HepG2 (cell line): Measurements from ENCODE around the gene PPP1R27. TPM values are rescaled to one million over a fixed set of nuclear protein-coding genes. Genes with fewer than 3 reads are reported as not detected.
A peak's percentile ranks its signal among the peaks of the same experiment; 100 is the strongest.

Experiments
- AGO1 ChIP-seq: fragments of 200-400 bp; formaldehyde crosslinking; IDR thresholded peaks from 2 replicates; pipeline ENCODE4 v1.6.1; 2017; ENCODE audit warnings: mild to moderate bottlenecking, low read depth, low read length, moderate library complexity; ENCODE audit not compliant: poor library complexity, severe bottlenecking
- CREBL2 ChIP-seq: sonication (generic); formaldehyde crosslinking; IDR thresholded peaks from 2 replicates; pipeline ENCODE4 v1.8.1; 2023; ENCODE audit warnings: missing genetic modification reagents, mild to moderate bottlenecking, borderline replicate concordance
- FOXM1 ChIP-seq: sonication (generic); formaldehyde crosslinking; IDR thresholded peaks from 2 replicates; pipeline ENCODE4 v1.5.0; 2020; ENCODE audit warnings: missing genetic modification reagents
- HDAC1 ChIP-seq: sonication (generic); formaldehyde crosslinking; IDR thresholded peaks from 2 replicates; pipeline ENCODE4 v1.5.1; 2020; ENCODE audit warnings: mild to moderate bottlenecking, missing genetic modification reagents
- MAF1 ChIP-seq: sonication (generic); formaldehyde crosslinking; IDR thresholded peaks from 2 replicates; pipeline ENCODE4 v1.5.0; 2020; ENCODE audit warnings: missing genetic modification reagents, borderline replicate concordance
- MXI1 ChIP-seq: IDR thresholded peaks from 3 replicates; pipeline ENCODE4 v1.6.1; 2012; ENCODE audit warnings: low read depth, low read length, inconsistent platforms, borderline replicate concordance
- NCOA1 ChIP-seq: sonication (generic); formaldehyde crosslinking; IDR thresholded peaks from 2 replicates; pipeline ENCODE4 v1.9.0; 2021; ENCODE audit warnings: missing genetic modification reagents
- NFKBIZ ChIP-seq: IDR thresholded peaks from 2 replicates; pipeline ENCODE4 v1.6.1; 2018; ENCODE audit warnings: missing genetic modification reagents, missing compliant biosample characterization
- NR2F1 ChIP-seq, 2 experiments: fragments of 450-650 bp in 1 of 2; formaldehyde crosslinking in 1 of 2; IDR thresholded peaks; 2 replicates each; pipeline versions ENCODE4 v1.5.0 to v1.6.1; 2016 to 2020; ENCODE audit warnings: mild to moderate bottlenecking in 1 of 2, missing compliant biosample characterization in 1 of 2, missing genetic modification reagents in 1 of 2, moderate library complexity in 1 of 2
- PLSCR1 ChIP-seq: sonication (generic); formaldehyde crosslinking; IDR thresholded peaks from 2 replicates; pipeline ENCODE4 v1.5.0; 2020; ENCODE audit warnings: missing genetic modification reagents, mild to moderate bottlenecking, borderline replicate concordance
- RAD21 ChIP-seq: fragments of 450-650 bp; formaldehyde crosslinking; IDR thresholded peaks from 2 replicates; pipeline ENCODE4 v1.5.0; 2020; ENCODE audit warnings: mild to moderate bottlenecking
- RFXANK ChIP-seq: IDR thresholded peaks from 2 replicates; pipeline ENCODE4 v1.6.1; 2016
- SOX13 ChIP-seq, 3 experiments: fragments of 450-650 bp in 1 of 3; sonication (generic) in 1 of 3; formaldehyde crosslinking in 1 of 3; IDR thresholded peaks in 2 of 3; conservative IDR thresholded peaks in 1 of 3; 2 replicates each; pipeline versions ENCODE4 v1.5.0 to v1.6.1; 2016 to 2020; ENCODE audit warnings: antibody characterized with exemption in 1 of 3, mild to moderate bottlenecking in 1 of 3, missing compliant biosample characterization in 1 of 3, missing genetic modification reagents in 1 of 3, moderate library complexity in 1 of 3
- TRIM22 ChIP-seq: fragments of 450-650 bp; IDR thresholded peaks from 2 replicates; pipeline ENCODE4 v1.6.1; 2017
- ZBTB10 ChIP-seq: sonication (generic); formaldehyde crosslinking; IDR thresholded peaks from 2 replicates; pipeline ENCODE4 v1.4.0; 2020; ENCODE audit warnings: missing genetic modification reagents, borderline replicate concordance
- ZHX1 ChIP-seq: sonication (generic); formaldehyde crosslinking; IDR thresholded peaks from 2 replicates; pipeline ENCODE4 v1.8.1; 2022; ENCODE audit warnings: low read depth, mild to moderate bottlenecking, missing genetic modification reagents
- ZNF234 ChIP-seq: sonication (generic); formaldehyde crosslinking; conservative IDR thresholded peaks from 2 replicates; pipeline ENCODE4 v1.5.1; 2020; ENCODE audit warnings: mild to moderate bottlenecking, missing genetic modification reagents
- ZNF776 ChIP-seq: sonication (generic); formaldehyde crosslinking; IDR thresholded peaks from 2 replicates; pipeline ENCODE4 v1.4.0; 2020; ENCODE audit warnings: mild to moderate bottlenecking, missing genetic modification reagents
- ZNF788 ChIP-seq: sonication (generic); formaldehyde crosslinking; IDR thresholded peaks from 2 replicates; pipeline ENCODE4 v1.5.0; 2020; ENCODE audit warnings: mild to moderate bottlenecking, missing genetic modification reagents, borderline replicate concordance
- ZSCAN30 ChIP-seq: sonication (generic); formaldehyde crosslinking; IDR thresholded peaks from 2 replicates; pipeline ENCODE4 v1.5.0; 2020; ENCODE audit warnings: mild to moderate bottlenecking, missing genetic modification reagents
- polyA plus RNA-seq, 8 experiments: library from polyadenylated mRNA; depleted of rRNA in 3 of 8; stranded (reverse) in 7 of 8; unstranded in 1 of 8; fragments of >200 nt; fragmentation: Illumina TruSeq in 4 of 8; extraction: Trizol in 4 of 8; gene quantifications; 2 replicates each; pipeline versions ENCODE4 v1.2.1 to v1.2.3, GENCODE V29; 2011 to 2016; ENCODE audit warnings: low read depth in 4 of 8, missing spikeins in 1 of 8, mixed read lengths in 1 of 8; ENCODE audit not compliant: insufficient read depth in 1 of 8
- total RNA-seq, 5 experiments: library from RNA; depleted of rRNA; stranded (reverse); fragments of >200 nt; fragmentation: Illumina TruSeq; extraction: Trizol; gene quantifications; 2 replicates each; pipeline ENCODE4 v1.2.3, GENCODE V29; 2016; ENCODE audit warnings: low read depth in 1 of 5

The PPP1R27 gene
- total and polyA plus RNA-seq, 2 of the 13 experiments (the other 11 are each of a cell fraction or from before 2014, with no cell fraction given), result 0.17 to 1.00 TPM

- TF ChIP-seq ZHX1 (CRISPR knock-in tag) (0 out of 2 replicates have a peak, but pooled peaks have one; percentile 48), NCOA1 (CRISPR knock-in tag) (no peak), MAF1 (0 out of 2 replicates have a peak, but pooled peaks have one; percentile 50), SOX13 (IDR thresholded peaks at IDR 0.05) (no peak), SOX13 (CRISPR knock-in tag; conservative IDR thresholded peaks at IDR 0.05 in 1 of 2, IDR thresholded peaks at IDR 0.05 in 1 of 2) (peak in 1 of 2 experiments; percentile 27; a peak in 1 of 4 replicates), FOXM1 (peak; percentile 68; the same call in 1 of the 2 replicates), ZNF234 (CRISPR knock-in tag) (no peak), TRIM22 (no peak), HDAC1 (peak; percentile 60; the same call in 1 of the 2 replicates), ZSCAN30 (CRISPR knock-in tag) (no peak), ZBTB10 (CRISPR knock-in tag) (peak; percentile 13; the same call in 1 of the 2 replicates), PLSCR1 (CRISPR knock-in tag) (no peak), CREBL2 (CRISPR knock-in tag) (no peak), ZNF788 (CRISPR knock-in tag) (peak; percentile 27; the same call in 1 of the 2 replicates), RFXANK (CRISPR knock-in tag) (no peak), MXI1 (peak; percentile 85; the same call in 2 of the 3 replicates), RAD21 (CRISPR knock-in tag) (peak; percentile 85), ZNF776 (CRISPR knock-in tag) (no peak; the same call in 1 of the 2 replicates), AGO1 (peak; percentile 29), NR2F1 (CRISPR knock-in tag; IDR thresholded peaks at IDR 0.05) (no peak), NFKBIZ (CRISPR knock-in tag) (no peak)
Observed at GRCh38 chr17:81859906-81860755, 25.3 kb upstream of the PPP1R27 start, which contains the start of gene P4HB (continued).
